Upper lobe of left lung (tissue), 4 donors: ENCODE results near the gene MRPL34.
A peak's percentile ranks its signal among the peaks of the same experiment; 100 is the strongest.

Experiments
- EP300 ChIP-seq, 4 donors: sonication (generic); formaldehyde crosslinking; IDR thresholded peaks; one replicate each; pipeline ENCODE4 v1.5.1; 2017; ENCODE audit warnings: antibody characterized with exemption in 4 of 4, control low read depth in 2 of 4
- POLR2A ChIP-seq, 4 donors: fragments of 450-650 bp; IDR thresholded peaks; one replicate each; pipeline ENCODE4 v1.5.1; 2016 to 2017; ENCODE audit warnings: antibody characterized with exemption in 4 of 4, mild to moderate bottlenecking in 2 of 4
- POLR2AphosphoS5 ChIP-seq, 2 donors: sonication (generic); formaldehyde crosslinking; IDR thresholded peaks; one replicate each; pipeline ENCODE4 v1.5.1; 2017; ENCODE audit warnings: antibody characterized with exemption in 2 of 2
- TF ChIP-seq, protein P1 (sequence below), 6 experiments: fragments of 450-650 bp in 4 of 6; fragments of 200-600 bp in 2 of 6; sonication (generic) in 2 of 6; IDR thresholded peaks; one replicate each; pipeline ENCODE4 v1.5.1; 2016 to 2019; ENCODE audit warnings: antibody characterized with exemption in 6 of 6

DNA sequence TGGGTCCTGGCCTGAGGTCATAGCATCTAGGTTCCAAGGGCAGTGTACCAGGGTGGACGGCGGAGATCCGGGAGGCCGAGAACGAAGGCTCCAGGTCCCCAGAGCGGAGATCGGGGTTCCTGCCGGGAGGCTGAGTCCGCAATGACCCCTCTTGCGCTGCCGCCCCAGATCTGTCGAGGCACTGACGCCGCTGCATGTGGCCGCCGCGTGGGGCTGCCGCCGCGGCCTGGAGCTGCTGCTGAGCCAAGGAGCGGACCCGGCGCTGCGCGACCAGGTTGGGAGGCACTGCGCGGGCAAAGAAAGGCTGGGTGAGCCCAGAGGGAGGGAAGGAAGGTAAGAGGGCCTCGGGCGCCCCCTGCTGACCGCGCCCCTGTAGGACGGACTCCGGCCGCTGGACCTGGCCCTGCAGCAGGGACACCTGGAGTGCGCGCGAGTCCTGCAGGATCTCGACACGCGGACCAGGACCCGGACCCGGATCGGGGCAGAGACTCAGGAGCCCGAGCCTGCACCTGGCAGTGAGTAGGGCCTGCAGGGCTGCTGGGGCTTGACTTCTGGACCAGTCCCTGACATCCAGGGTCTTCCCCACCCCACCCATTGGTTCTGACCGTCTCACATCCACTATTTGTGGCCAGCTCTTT lies 23.1 kb upstream of the MRPL34 start:
- TF ChIP-seq, protein P1, sequence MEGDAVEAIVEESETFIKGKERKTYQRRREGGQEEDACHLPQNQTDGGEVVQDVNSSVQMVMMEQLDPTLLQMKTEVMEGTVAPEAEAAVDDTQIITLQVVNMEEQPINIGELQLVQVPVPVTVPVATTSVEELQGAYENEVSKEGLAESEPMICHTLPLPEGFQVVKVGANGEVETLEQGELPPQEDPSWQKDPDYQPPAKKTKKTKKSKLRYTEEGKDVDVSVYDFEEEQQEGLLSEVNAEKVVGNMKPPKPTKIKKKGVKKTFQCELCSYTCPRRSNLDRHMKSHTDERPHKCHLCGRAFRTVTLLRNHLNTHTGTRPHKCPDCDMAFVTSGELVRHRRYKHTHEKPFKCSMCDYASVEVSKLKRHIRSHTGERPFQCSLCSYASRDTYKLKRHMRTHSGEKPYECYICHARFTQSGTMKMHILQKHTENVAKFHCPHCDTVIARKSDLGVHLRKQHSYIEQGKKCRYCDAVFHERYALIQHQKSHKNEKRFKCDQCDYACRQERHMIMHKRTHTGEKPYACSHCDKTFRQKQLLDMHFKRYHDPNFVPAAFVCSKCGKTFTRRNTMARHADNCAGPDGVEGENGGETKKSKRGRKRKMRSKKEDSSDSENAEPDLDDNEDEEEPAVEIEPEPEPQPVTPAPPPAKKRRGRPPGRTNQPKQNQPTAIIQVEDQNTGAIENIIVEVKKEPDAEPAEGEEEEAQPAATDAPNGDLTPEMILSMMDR (IDR thresholded peaks at IDR 0.05), result peak; percentile 92 to 98 (median 97)
- TF ChIP-seq POLR2AphosphoS5 (IDR thresholded peaks at IDR 0.05), result no peak
- no peak for TF ChIP-seq EP300 (IDR thresholded peaks at IDR 0.05)
- no peak for TF ChIP-seq POLR2A (IDR thresholded peaks at IDR 0.05)
